ENCODE measurements around the gene CADPS.

DNA sequence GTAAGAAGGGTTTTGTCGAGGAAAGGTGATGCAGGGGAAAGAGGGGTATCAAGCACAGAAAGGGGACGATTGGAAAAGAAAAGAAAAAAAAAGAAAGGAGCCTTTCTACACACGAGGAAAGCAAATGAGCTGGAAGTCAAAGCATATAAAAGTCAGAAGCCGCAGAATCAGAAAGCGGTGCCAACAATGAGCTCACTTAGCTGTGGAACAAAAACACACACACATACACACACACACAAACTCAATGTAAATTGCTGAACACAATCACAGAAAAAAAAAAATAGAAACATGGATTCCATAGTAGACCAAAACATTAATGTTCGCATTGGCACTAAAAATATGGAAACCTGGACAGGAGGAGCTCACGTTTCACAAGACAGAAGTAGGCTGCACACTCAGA, 438.4 kb downstream of the CADPS start:
- TF ChIP-seq, protein P1, sequence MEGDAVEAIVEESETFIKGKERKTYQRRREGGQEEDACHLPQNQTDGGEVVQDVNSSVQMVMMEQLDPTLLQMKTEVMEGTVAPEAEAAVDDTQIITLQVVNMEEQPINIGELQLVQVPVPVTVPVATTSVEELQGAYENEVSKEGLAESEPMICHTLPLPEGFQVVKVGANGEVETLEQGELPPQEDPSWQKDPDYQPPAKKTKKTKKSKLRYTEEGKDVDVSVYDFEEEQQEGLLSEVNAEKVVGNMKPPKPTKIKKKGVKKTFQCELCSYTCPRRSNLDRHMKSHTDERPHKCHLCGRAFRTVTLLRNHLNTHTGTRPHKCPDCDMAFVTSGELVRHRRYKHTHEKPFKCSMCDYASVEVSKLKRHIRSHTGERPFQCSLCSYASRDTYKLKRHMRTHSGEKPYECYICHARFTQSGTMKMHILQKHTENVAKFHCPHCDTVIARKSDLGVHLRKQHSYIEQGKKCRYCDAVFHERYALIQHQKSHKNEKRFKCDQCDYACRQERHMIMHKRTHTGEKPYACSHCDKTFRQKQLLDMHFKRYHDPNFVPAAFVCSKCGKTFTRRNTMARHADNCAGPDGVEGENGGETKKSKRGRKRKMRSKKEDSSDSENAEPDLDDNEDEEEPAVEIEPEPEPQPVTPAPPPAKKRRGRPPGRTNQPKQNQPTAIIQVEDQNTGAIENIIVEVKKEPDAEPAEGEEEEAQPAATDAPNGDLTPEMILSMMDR (conservative IDR thresholded peaks at IDR 0.05; ENCODE audit: low read length): no peak
- TF ChIP-seq EZH2phosphoT487 (IDR thresholded peaks at IDR 0.05; ENCODE audit: borderline replicate concordance, low read depth, low read length): no peak

Measured in OCI-LY7 (cell line).